SJCRH30 (cell line): ENCODE measurements around the gene AQP12B. TPM values are rescaled to one million over a fixed set of nuclear protein-coding genes. Genes with fewer than 3 reads are reported as not detected.

Source experiments
- DNase-seq, 2 experiments: peaks; one replicate each; pipeline ENCODE4 v3.0.0-alpha.2; 2015 to 2020
- H3K27ac ChIP-seq: fragments of 250-450 bp; sonication (Bioruptor Pico); 2 replicates; pipeline ENCODE4 v1.5.1; 2020; ENCODE audit warnings: mild to moderate bottlenecking, moderate library complexity
- H3K27me3 ChIP-seq: fragments of 250-450 bp; sonication (Bioruptor Pico); 2 replicates; pipeline ENCODE4 v1.5.1; 2020; ENCODE audit warnings: mild to moderate bottlenecking, moderate library complexity
- H3K36me3 ChIP-seq: fragments of 250-450 bp; sonication (Bioruptor Pico); 2 replicates; pipeline ENCODE4 v1.5.1; 2020; ENCODE audit warnings: mild to moderate bottlenecking, moderate library complexity
- H3K4me1 ChIP-seq: fragments of 250-450 bp; sonication (Bioruptor Pico); 2 replicates; pipeline ENCODE4 v1.5.1; 2020; ENCODE audit warnings: mild to moderate bottlenecking, moderate library complexity
- H3K4me3 ChIP-seq: fragments of 250-450 bp; sonication (Bioruptor Pico); 2 replicates; pipeline ENCODE4 v1.5.1; 2020; ENCODE audit warnings: mild to moderate bottlenecking, moderate library complexity
- H3K9me3 ChIP-seq: fragments of 250-450 bp; sonication (Bioruptor Pico); replicated peaks from 2 replicates; pipeline ENCODE4 v1.5.1; 2020; ENCODE audit warnings: mild to moderate bottlenecking, moderate library complexity
- total RNA-seq: library from RNA; depleted of rRNA; stranded (reverse); fragments of >200 nt; shearing (Covaris generic); gene quantifications from 2 replicates; pipeline ENCODE4 v1.2.3, GENCODE V29; 2014

AQP12B gene
- total RNA-seq, 1 experiment from 2014 or later: not detected

- DNase-seq: no peak
- Histone ChIP-seq H3K9me3 (no peaks in the 10 kb centered on the region), H3K36me3 (no peaks in the 10 kb centered on the region), H3K4me3 (no peak overlapping the region), H3K4me1 (peaks cover 21% of the 10 kb centered on the region), H3K27me3 (peaks cover 31% of the 10 kb centered on the region), H3K27ac (no peak overlapping the region)
Measured at GRCh38 chr2:240644859-240645301, 37.8 kb downstream of the AQP12B start.

GRCh38 chr2:240644171-240644651, 38.5 kb downstream of the AQP12B start:
- no peaks in the 10 kb centered on the region for H3K36me3 ChIP-seq
- H3K4me1 ChIP-seq: peaks cover 21% of the 10 kb centered on the region
- H3K4me3 ChIP-seq: no peak overlapping the region
- DNase-seq: peak; percentile 51 to 61
- no peak overlapping the region for H3K27ac ChIP-seq
- H3K27me3 ChIP-seq: peaks cover 26% of the 10 kb centered on the region
- H3K9me3 ChIP-seq: no peaks in the 10 kb centered on the region

- peaks cover 25% of the 10 kb centered on the region for H3K27me3 ChIP-seq
- DNase-seq: no peak
Measured at GRCh38 chr2:240643811-240644150, 38.9 kb downstream of the AQP12B start.

GRCh38 chr2:240643093-240643810, 39.4 kb downstream of the AQP12B start:
- H3K27ac ChIP-seq: no peak overlapping the region
- no peaks in the 10 kb centered on the region for H3K9me3 ChIP-seq
- peaks cover 12% of the 10 kb centered on the region for H3K4me1 ChIP-seq
- no peak overlapping the region for H3K4me3 ChIP-seq
- peaks cover 20% of the 10 kb centered on the region for H3K27me3 ChIP-seq
- H3K36me3 ChIP-seq: no peaks in the 10 kb centered on the region
- no peak for DNase-seq

More at GRCh38 chr2:240643811-240644150, 38.9 kb downstream of the AQP12B start:
- Histone ChIP-seq H3K27ac (no peak overlapping the region), H3K9me3 (no peaks in the 10 kb centered on the region), H3K4me3 (no peak overlapping the region), H3K4me1 (peaks cover 17% of the 10 kb centered on the region), H3K36me3 (no peaks in the 10 kb centered on the region)

- Histone ChIP-seq H3K27ac (no peak overlapping the region), H3K27me3 (peaks cover 16% of the 10 kb centered on the region), H3K36me3 (no peaks in the 10 kb centered on the region), H3K4me1 (peaks cover 7% of the 10 kb centered on the region), H3K4me3 (no peak overlapping the region), H3K9me3 (no peaks in the 10 kb centered on the region)
- no peak for DNase-seq
Measured at GRCh38 chr2:240642806-240643092, 39.9 kb downstream of the AQP12B start.

- H3K4me1 ChIP-seq: peaks cover 1% of the 10 kb centered on the region; the same call in 1 of the 2 replicates
- DNase-seq: no peak
- peaks cover 15% of the 10 kb centered on the region; the same call in 1 of the 2 replicates for H3K27me3 ChIP-seq
- no peaks in the 10 kb centered on the region for H3K36me3 ChIP-seq
- no peaks in the 10 kb centered on the region for H3K9me3 ChIP-seq
- no peak overlapping the region for H3K4me3 ChIP-seq
- H3K27ac ChIP-seq: no peak overlapping the region
Measured at GRCh38 chr2:240642061-240642805, 40.5 kb downstream of the AQP12B start.

- no peak overlapping the region for H3K27ac ChIP-seq
- no peaks in the 10 kb centered on the region for H3K36me3 ChIP-seq
- H3K27me3 ChIP-seq: peaks cover 15% of the 10 kb centered on the region; the same call in 1 of the 2 replicates
- H3K4me1 ChIP-seq: no peaks in the 10 kb centered on the region
- H3K4me3 ChIP-seq: no peak overlapping the region
- no peaks in the 10 kb centered on the region for H3K9me3 ChIP-seq
- peak; percentile 46 to 64 for DNase-seq
Measured at GRCh38 chr2:240640939-240641338, 41.7 kb downstream of the AQP12B start.

GRCh38 chr2:240639566-240639965, 43.1 kb downstream of the AQP12B start:
- no peaks in the 10 kb centered on the region for H3K9me3 ChIP-seq
- no peaks in the 10 kb centered on the region for H3K4me1 ChIP-seq
- no peak overlapping the region for H3K4me3 ChIP-seq
- no peaks in the 10 kb centered on the region for H3K36me3 ChIP-seq
- DNase-seq: no peak
- H3K27ac ChIP-seq: no peak overlapping the region
- peaks cover 10% of the 10 kb centered on the region; the same call in 1 of the 2 replicates for H3K27me3 ChIP-seq

- no peak overlapping the region for H3K4me3 ChIP-seq
- no peak overlapping the region for H3K27ac ChIP-seq
- H3K27me3 ChIP-seq: peaks cover 8% of the 10 kb centered on the region; the same call in 1 of the 2 replicates
- H3K4me1 ChIP-seq: no peaks in the 10 kb centered on the region
- no peaks in the 10 kb centered on the region for H3K36me3 ChIP-seq
- DNase-seq: no peak
- H3K9me3 ChIP-seq: peaks cover 3% of the 10 kb centered on the region
Measured at GRCh38 chr2:240638512-240639160, 44.0 kb downstream of the AQP12B start.

GRCh38 chr2:240637901-240638345, 44.8 kb downstream of the AQP12B start:
- no peak for DNase-seq
- no peak overlapping the region for H3K27ac ChIP-seq
- peaks cover 10% of the 10 kb centered on the region for H3K9me3 ChIP-seq
- H3K27me3 ChIP-seq: 0 out of 2 replicates have a peak, but pooled peaks cover 4% of the 10 kb centered on the region
- H3K4me1 ChIP-seq: no peaks in the 10 kb centered on the region
- no peaks in the 10 kb centered on the region for H3K36me3 ChIP-seq
- H3K4me3 ChIP-seq: no peak overlapping the region

GRCh38 chr2:240637116-240637900, 45.4 kb downstream of the AQP12B start:
- Histone ChIP-seq H3K27me3 (0 out of 2 replicates have a peak, but pooled peaks cover 4% of the 10 kb centered on the region), H3K36me3 (no peaks in the 10 kb centered on the region), H3K4me1 (no peaks in the 10 kb centered on the region), H3K4me3 (no peak overlapping the region), H3K27ac (no peak overlapping the region), H3K9me3 (peaks cover 11% of the 10 kb centered on the region)
- no peak for DNase-seq

- DNase-seq: no peak
Measured at GRCh38 chr2:240636563-240637115, 46.0 kb downstream of the AQP12B start.

GRCh38 chr2:240635998-240636547, 46.6 kb downstream of the AQP12B start:
- H3K36me3 ChIP-seq: no peaks in the 10 kb centered on the region
- no peaks in the 10 kb centered on the region for H3K4me1 ChIP-seq
- peaks cover 11% of the 10 kb centered on the region for H3K9me3 ChIP-seq
- H3K4me3 ChIP-seq: no peak overlapping the region
- no peak for DNase-seq
- 0 out of 2 replicates have a peak, but pooled peaks cover 4% of the 10 kb centered on the region for H3K27me3 ChIP-seq
- H3K27ac ChIP-seq: no peak overlapping the region

More at GRCh38 chr2:240636563-240637115, 46.0 kb downstream of the AQP12B start:
- Histone ChIP-seq H3K4me1 (no peaks in the 10 kb centered on the region), H3K36me3 (no peaks in the 10 kb centered on the region), H3K4me3 (no peak overlapping the region), H3K27ac (no peak overlapping the region), H3K27me3 (0 out of 2 replicates have a peak, but pooled peaks cover 4% of the 10 kb centered on the region), H3K9me3 (peaks cover 11% of the 10 kb centered on the region)
